ENCODE results near the gene TACC2. TPM values are rescaled to one million over a fixed set of nuclear protein-coding genes. Genes with fewer than 3 reads are reported as not detected.

The TACC2 gene
- total RNA-seq, 1 donor from 2014 or later = 22.0 TPM

DNA sequence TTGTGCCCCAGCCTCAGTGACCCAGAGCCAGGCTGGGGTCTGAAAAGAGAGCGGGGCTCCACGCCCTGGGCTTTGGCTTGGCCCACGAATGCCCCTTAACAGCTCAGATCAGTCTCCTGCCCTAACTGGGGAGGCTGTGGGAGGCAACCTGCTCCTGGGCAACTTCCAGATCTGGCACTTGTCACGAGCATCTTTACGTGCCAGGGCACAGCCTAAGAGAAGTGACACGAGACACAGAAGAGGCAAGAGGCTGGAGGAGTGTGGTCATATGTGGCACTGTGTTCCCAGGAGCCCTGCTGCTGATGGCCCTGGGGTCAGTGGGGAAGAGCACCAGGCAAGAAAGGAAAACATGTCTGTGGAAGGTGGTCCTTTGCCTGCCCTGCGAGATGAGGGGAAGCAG, 184.4 kb downstream of the TACC2 start:
- DNase-seq (ENCODE audit: low read depth) = no peak
- no peak overlapping the region for H3K27ac Mint-ChIP-seq (ENCODE audit: unreplicated experiment)
- TF ChIP-seq EZH2 (IDR thresholded peaks at IDR 0.05; ENCODE audit: insufficient read depth, low read length) = no peak
- TF ChIP-seq, protein P1, sequence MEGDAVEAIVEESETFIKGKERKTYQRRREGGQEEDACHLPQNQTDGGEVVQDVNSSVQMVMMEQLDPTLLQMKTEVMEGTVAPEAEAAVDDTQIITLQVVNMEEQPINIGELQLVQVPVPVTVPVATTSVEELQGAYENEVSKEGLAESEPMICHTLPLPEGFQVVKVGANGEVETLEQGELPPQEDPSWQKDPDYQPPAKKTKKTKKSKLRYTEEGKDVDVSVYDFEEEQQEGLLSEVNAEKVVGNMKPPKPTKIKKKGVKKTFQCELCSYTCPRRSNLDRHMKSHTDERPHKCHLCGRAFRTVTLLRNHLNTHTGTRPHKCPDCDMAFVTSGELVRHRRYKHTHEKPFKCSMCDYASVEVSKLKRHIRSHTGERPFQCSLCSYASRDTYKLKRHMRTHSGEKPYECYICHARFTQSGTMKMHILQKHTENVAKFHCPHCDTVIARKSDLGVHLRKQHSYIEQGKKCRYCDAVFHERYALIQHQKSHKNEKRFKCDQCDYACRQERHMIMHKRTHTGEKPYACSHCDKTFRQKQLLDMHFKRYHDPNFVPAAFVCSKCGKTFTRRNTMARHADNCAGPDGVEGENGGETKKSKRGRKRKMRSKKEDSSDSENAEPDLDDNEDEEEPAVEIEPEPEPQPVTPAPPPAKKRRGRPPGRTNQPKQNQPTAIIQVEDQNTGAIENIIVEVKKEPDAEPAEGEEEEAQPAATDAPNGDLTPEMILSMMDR (IDR thresholded peaks at IDR 0.05; ENCODE audit: insufficient read depth, low read depth, low read length) = no peak
- Histone ChIP-seq H4K20me1 (ENCODE audit: insufficient read depth, low read length) (peaks cover 71% of the 10 kb centered on the region), H3K9ac (ENCODE audit: low read length) (no peak overlapping the region), H3K36me3 (ENCODE audit: insufficient read depth, low read length) (no peaks in the 10 kb centered on the region), H3K27me3 (ENCODE audit: insufficient read depth, low read length) (no peaks in the 10 kb centered on the region), H3K79me2 (ENCODE audit: insufficient read depth, low read length) (peaks cover 45% of the 10 kb centered on the region), H3K4me1 (ENCODE audit: insufficient read depth, low read length) (peaks cover 8% of the 10 kb centered on the region), H3K9me3 (ENCODE audit: insufficient read depth, low read depth, low read length) (no peaks in the 10 kb centered on the region), H2AFZ (ENCODE audit: low read depth, low read length) (no peak overlapping the region), H3K27ac (ENCODE audit: low read depth, low read length) (no peak overlapping the region), H3K4me3 (ENCODE audit: insufficient read depth, low read depth, low read length) (no peak overlapping the region), H3K4me2 (ENCODE audit: low read length) (no peak overlapping the region)
- FAIRE-seq = no peak
- no peak overlapping the region for H3K4me3 Mint-ChIP-seq (ENCODE audit: unreplicated experiment)
- no peaks in the 10 kb centered on the region for H3K9me3 Mint-ChIP-seq (ENCODE audit: unreplicated experiment)
- H3K4me1 Mint-ChIP-seq (ENCODE audit: low read depth, unreplicated experiment) = peaks cover 23% of the 10 kb centered on the region
- no peaks in the 10 kb centered on the region for H3K36me3 Mint-ChIP-seq (ENCODE audit: low read depth, unreplicated experiment)
- H3K27me3 Mint-ChIP-seq (ENCODE audit: low read depth, unreplicated experiment) = peaks cover 2% of the 10 kb centered on the region

DNA sequence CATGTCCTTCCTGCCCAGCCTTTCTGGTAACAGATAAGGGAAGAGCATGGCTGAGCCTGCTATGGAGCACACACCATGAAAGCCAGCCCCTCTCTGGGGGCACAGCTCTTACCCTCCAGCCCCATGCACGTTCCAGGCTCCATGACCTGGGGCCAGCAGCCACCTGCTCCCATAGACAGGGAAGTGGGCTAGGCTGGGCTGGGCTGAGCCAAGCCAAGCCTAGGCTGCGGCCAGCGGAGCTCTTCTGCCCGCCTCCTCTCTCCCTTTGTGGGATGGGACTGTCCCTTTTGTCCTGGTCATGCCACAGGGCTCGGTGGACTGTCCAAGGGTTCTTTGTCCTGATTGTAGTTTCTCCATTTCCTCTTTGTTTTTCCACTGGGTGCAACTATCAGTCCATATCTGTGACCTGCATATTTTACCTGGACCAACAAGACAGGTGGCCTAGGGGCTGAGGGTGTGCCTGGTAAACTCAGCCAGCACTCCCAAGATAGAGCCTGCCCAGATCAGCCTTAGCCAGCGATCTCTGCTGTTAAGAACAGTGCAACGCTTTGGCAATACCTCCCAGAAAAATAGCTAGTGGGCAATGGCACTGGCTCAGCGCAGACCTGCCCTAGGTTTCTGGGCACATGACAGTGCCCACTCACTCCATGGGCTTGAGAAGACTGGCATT, 184.9 kb downstream of the TACC2 start:
- Mint-ChIP-seq H3K4me3 (ENCODE audit: unreplicated experiment) (no peak overlapping the region), H3K36me3 (ENCODE audit: low read depth, unreplicated experiment) (no peaks in the 10 kb centered on the region), H3K27ac (ENCODE audit: unreplicated experiment) (no peak overlapping the region), H3K27me3 (ENCODE audit: low read depth, unreplicated experiment) (peaks cover 2% of the 10 kb centered on the region), H3K4me1 (ENCODE audit: low read depth, unreplicated experiment) (peaks cover 23% of the 10 kb centered on the region), H3K9me3 (ENCODE audit: unreplicated experiment) (no peaks in the 10 kb centered on the region)
- H3K4me2 ChIP-seq (ENCODE audit: low read length) = no peak overlapping the region
- H4K20me1 ChIP-seq (ENCODE audit: insufficient read depth, low read length) = peaks cover 66% of the 10 kb centered on the region
- H3K36me3 ChIP-seq (ENCODE audit: insufficient read depth, low read length) = no peaks in the 10 kb centered on the region
- H2AFZ ChIP-seq (ENCODE audit: low read depth, low read length) = no peak overlapping the region
- FAIRE-seq (no peak), DNase-seq (ENCODE audit: low read depth) (no peak)
- no peak overlapping the region for H3K4me3 ChIP-seq (ENCODE audit: insufficient read depth, low read depth, low read length)
- peaks cover 45% of the 10 kb centered on the region for H3K79me2 ChIP-seq (ENCODE audit: insufficient read depth, low read length)
- TF ChIP-seq EZH2 (IDR thresholded peaks at IDR 0.05; ENCODE audit: insufficient read depth, low read length) = no peak
- TF ChIP-seq, protein P1 (IDR thresholded peaks at IDR 0.05; ENCODE audit: insufficient read depth, low read depth, low read length) = no peak
- H3K4me1 ChIP-seq (ENCODE audit: insufficient read depth, low read length) = peaks cover 8% of the 10 kb centered on the region
- no peaks in the 10 kb centered on the region for H3K9me3 ChIP-seq (ENCODE audit: insufficient read depth, low read depth, low read length)
- H3K27me3 ChIP-seq (ENCODE audit: insufficient read depth, low read length) = no peaks in the 10 kb centered on the region
- no peak overlapping the region for H3K27ac ChIP-seq (ENCODE audit: low read depth, low read length)
- H3K9ac ChIP-seq (ENCODE audit: low read length) = no peak overlapping the region

Data from astrocyte (in vitro differentiated cells and primary cell).